Measurements from ENCODE around the gene ZC3H7B. TPM values are rescaled to one million over a fixed set of nuclear protein-coding genes. Genes with fewer than 3 reads are reported as not detected.
A peak's percentile ranks its signal among the peaks of the same experiment; 100 is the strongest.

The ZC3H7B gene
- total RNA-seq (10 to 100 TPM; 31.7 to 51.5 (median 36.7) TPM), polyA plus RNA-seq (10 to 100 TPM; 21.4 to 23.0 TPM)
- long read RNA-seq, donor 1, partial matches to known transcripts = 4 of 10 reads
- long read RNA-seq, donor 1, other reads (novel, unspliced or antisense) = 6 of 10 reads
- long read RNA-seq, donor 2, partial matches to known transcripts = 1 of 11 reads
- long read RNA-seq, donor 2, other reads (novel, unspliced or antisense) = 10 of 11 reads
- long read RNA-seq, donor 3, partial matches to known transcripts = 1 of 6 reads
- long read RNA-seq, donor 3, other reads (novel, unspliced or antisense) = 5 of 6 reads

GRCh38 chr22:41301085-41302020, at the start of gene ZC3H7B:
Gene ZC3H7B, plus strand, starts transcription at chr22:41301525. Its CDS starts 19,136 bp downstream, at chr22:41320661.
- 0 to 1% methylated on average over 70 to 74 of the region's 74 CpGs for WGBS, 2 donors
- Histone ChIP-seq H3K4me1 (peaks cover 0 to 31% (median 20%) of the 10 kb centered on the region in 9 donors), H3K27ac (peak within 1 kb of the TSS; percentile 46 to 96 (median 88)), H3K27me3 (no peaks in the 10 kb centered on the region), H3K4me3 (peak within 1 kb of the TSS; percentile 77 to 100 (median 86)), H3K9me3 (no peaks in the 10 kb centered on the region), H3K36me3 (peaks cover 0 to 5% (median 0%) of the 10 kb centered on the region in 9 donors)
- DNase-seq (peak; percentile 78 to 82), ATAC-seq (peak; percentile 93 to 98 (median 97))
- peak; percentile 38 to 82 (median 65) for TF ChIP-seq CTCF (IDR thresholded peaks at IDR 0.05)
- intact Hi-C loops (cut with DNase I) = loop anchor here in 5 of 10 donors (1.0 to 10.0 kb wide), 7 partner anchors 15 to 377 kb away; partner anchors contain the start of genes CHADL (in 1 of the 5), POLR3H (in 1 of the 5), RANGAP1 (in 1 of the 5) and TEF (in 1 of the 5)

GRCh38 chr22:41252365-41252764, 49.0 kb upstream of the ZC3H7B start:
- TF ChIP-seq CTCF (IDR thresholded peaks at IDR 0.05) = no peak
- 94% methylated on average over 8 of the region's 8 CpGs for WGBS, 2 donors

GRCh38 chr22:41254230-41254629, 47.1 kb upstream of the ZC3H7B start:
- WGBS, 2 donors = 86 to 94% methylated on average over 7 of the region's 7 CpGs
- ATAC-seq = no peak
- no peak for DNase-seq
- H3K4me3 ChIP-seq = no peak overlapping the region
- H3K9me3 ChIP-seq = no peaks in the 10 kb centered on the region
- H3K4me1 ChIP-seq = peaks cover 0 to 16% (median 0%) of the 10 kb centered on the region in 9 donors
- intact Hi-C loops (cut with DNase I) = no loop called here
- no peak for TF ChIP-seq CTCF (IDR thresholded peaks at IDR 0.05)
- no peaks in the 10 kb centered on the region for H3K27me3 ChIP-seq
- peaks cover 0 to 100% (median 52%) of the 10 kb centered on the region in 9 donors for H3K36me3 ChIP-seq
- H3K27ac ChIP-seq = no peak overlapping the region

More at GRCh38 chr22:41252365-41252764, 49.0 kb upstream of the ZC3H7B start:
- Histone ChIP-seq H3K9me3 (no peaks in the 10 kb centered on the region), H3K4me3 (no peak overlapping the region), H3K36me3 (peaks cover 0 to 100% (median 57%) of the 10 kb centered on the region in 9 donors), H3K27me3 (no peaks in the 10 kb centered on the region), H3K4me1 (peaks cover 0 to 20% (median 7%) of the 10 kb centered on the region in 9 donors), H3K27ac (no peak overlapping the region)
- no peak for ATAC-seq
- DNase-seq = no peak
- intact Hi-C loops (cut with DNase I) = no loop called here
